A673 (cell line): ENCODE data around the gene RASSF8. TPM values are rescaled to one million over a fixed set of nuclear protein-coding genes. Genes with fewer than 3 reads are reported as not detected.

Experiments used
- BruUV-seq: library from RNA; stranded (reverse); fragments of 400-500 nt; replicated peaks from 2 replicates; lab custom pipeline; 2021; lab: Mats Ljungman, UMichigan
- CTCF ChIA-PET: fragments of 300-600 bp; sonication (Branson Sonifier 250); formaldehyde crosslinking; loops from one replicate; lab custom pipeline; 2022; ENCODE audit warnings: antibody characterized with exemption; lab: Charles Lee
- POLR2A ChIA-PET: fragments of 300-600 bp; sonication (Branson Sonifier 250); formaldehyde crosslinking; loops from one replicate; lab custom pipeline; 2022; ENCODE audit warnings: antibody characterized with exemption; ENCODE audit not compliant: low non-redundant PET; lab: Charles Lee
- DNase-seq: peaks from one replicate; pipeline ENCODE4 v3.0.0-alpha.2; 2015; ENCODE audit warnings: low spot score
- H3K27ac ChIP-seq: fragments of 200-600 bp; sonication (generic); 2 replicates; pipeline ENCODE4 v1.5.1; 2016; ENCODE audit warnings: mixed run types, low read depth, mild to moderate bottlenecking, mixed read lengths, antibody characterized with exemption, low read length; ENCODE audit not compliant: poor library complexity, severe bottlenecking
- H3K27me3 ChIP-seq: fragments of 200-600 bp; sonication (generic); replicated peaks from 2 replicates; pipeline ENCODE4 v1.6.1; 2017; ENCODE audit warnings: mixed run types, low read depth, mild to moderate bottlenecking, mixed read lengths, antibody characterized with exemption, low read length; ENCODE audit not compliant: insufficient read depth, poor library complexity
- H3K36me3 ChIP-seq: fragments of 200-600 bp; sonication (generic); 2 replicates; pipeline ENCODE4 v1.6.1; 2016; ENCODE audit warnings: mixed run types, mild to moderate bottlenecking, mixed read lengths, antibody characterized with exemption, low read length; ENCODE audit not compliant: insufficient read depth, poor library complexity, severe bottlenecking
- H3K4me1 ChIP-seq: fragments of 200-600 bp; sonication (generic); 2 replicates; pipeline ENCODE4 v1.6.1; 2017; ENCODE audit warnings: mixed run types, mild to moderate bottlenecking, mixed read lengths, antibody characterized with exemption, low read length; ENCODE audit not compliant: insufficient read depth, poor library complexity, severe bottlenecking
- H3K4me3 ChIP-seq: fragments of 200-600 bp; sonication (generic); 2 replicates; pipeline ENCODE4 v1.5.1; 2016; ENCODE audit warnings: low read depth, mixed run types, mild to moderate bottlenecking, mixed read lengths, low read length; ENCODE audit not compliant: poor library complexity, severe bottlenecking
- H3K9me3 ChIP-seq: fragments of 200-600 bp; sonication (generic); 2 replicates; pipeline ENCODE4 v1.6.1; 2016; ENCODE audit warnings: mixed run types, low read depth, mild to moderate bottlenecking, mixed read lengths, antibody characterized with exemption, low read length; ENCODE audit not compliant: poor library complexity, severe bottlenecking
- CTCF ChIP-seq: fragments of 300-800, 200-600 bp; sonication (generic); conservative IDR thresholded peaks from 2 replicates; pipeline ENCODE4 v1.5.1; 2017; ENCODE audit warnings: low read depth, mild to moderate bottlenecking, antibody characterized with exemption, low read length, moderate library complexity, mixed read lengths
- EZH2 ChIP-seq: fragments of 200-600 bp; sonication (generic); IDR thresholded peaks from 2 replicates; pipeline ENCODE4 v1.6.1; 2017; ENCODE audit warnings: borderline replicate concordance, low read depth, mild to moderate bottlenecking, mixed read lengths, antibody characterized with exemption, low read length; ENCODE audit not compliant: poor library complexity, severe bottlenecking
- intact Hi-C: fragments of 100-400 bp; cut with micrococcal nuclease; formaldehyde crosslinking; loops from one replicate; pipeline ENCODE4 v1.10.0; 2022; ENCODE audit not compliant: unreplicated experiment
- total RNA-seq: library from RNA; stranded (reverse); gene quantifications from 2 replicates; pipeline ENCODE4 v1.2.3, GENCODE V29; 2021

Gene RASSF8
- total RNA-seq, 1 experiment from 2014 or later: 23.1 TPM

- H3K36me3 ChIP-seq: no peaks in the 10 kb centered on the region
- no peaks in the 10 kb centered on the region for H3K27me3 ChIP-seq
- TF ChIP-seq EZH2 (no peak), CTCF (no peak)
- DNase-seq: no peak
- no TSS peak for BruUV-seq
- peaks cover 23% of the 10 kb centered on the region for H3K4me1 ChIP-seq
- intact Hi-C loops: no loop called here
- H3K4me3 ChIP-seq: no peak overlapping the region
- no peak overlapping the region for H3K27ac ChIP-seq
- ChIA-PET POLR2A (no interaction called here), CTCF (no interaction called here)
- H3K9me3 ChIP-seq: no peaks in the 10 kb centered on the region
These were observed 33.7 kb downstream of the RASSF8 start for GRCh38 chr12:25992026-25992782.

- ChIA-PET POLR2A (no interaction called here), CTCF (no interaction called here)
- intact Hi-C loops: no loop called here
- H3K27ac ChIP-seq: no peak overlapping the region
- H3K27me3 ChIP-seq: no peaks in the 10 kb centered on the region
- no peak for DNase-seq
- BruUV-seq: no TSS peak
- no peaks in the 10 kb centered on the region for H3K36me3 ChIP-seq
- no peaks in the 10 kb centered on the region for H3K9me3 ChIP-seq
- TF ChIP-seq CTCF (no peak), EZH2 (no peak)
- H3K4me1 ChIP-seq: peaks cover 36% of the 10 kb centered on the region
- H3K4me3 ChIP-seq: no peak overlapping the region
These were observed 35.6 kb downstream of the RASSF8 start for GRCh38 chr12:25993901-25994651.

DNA sequence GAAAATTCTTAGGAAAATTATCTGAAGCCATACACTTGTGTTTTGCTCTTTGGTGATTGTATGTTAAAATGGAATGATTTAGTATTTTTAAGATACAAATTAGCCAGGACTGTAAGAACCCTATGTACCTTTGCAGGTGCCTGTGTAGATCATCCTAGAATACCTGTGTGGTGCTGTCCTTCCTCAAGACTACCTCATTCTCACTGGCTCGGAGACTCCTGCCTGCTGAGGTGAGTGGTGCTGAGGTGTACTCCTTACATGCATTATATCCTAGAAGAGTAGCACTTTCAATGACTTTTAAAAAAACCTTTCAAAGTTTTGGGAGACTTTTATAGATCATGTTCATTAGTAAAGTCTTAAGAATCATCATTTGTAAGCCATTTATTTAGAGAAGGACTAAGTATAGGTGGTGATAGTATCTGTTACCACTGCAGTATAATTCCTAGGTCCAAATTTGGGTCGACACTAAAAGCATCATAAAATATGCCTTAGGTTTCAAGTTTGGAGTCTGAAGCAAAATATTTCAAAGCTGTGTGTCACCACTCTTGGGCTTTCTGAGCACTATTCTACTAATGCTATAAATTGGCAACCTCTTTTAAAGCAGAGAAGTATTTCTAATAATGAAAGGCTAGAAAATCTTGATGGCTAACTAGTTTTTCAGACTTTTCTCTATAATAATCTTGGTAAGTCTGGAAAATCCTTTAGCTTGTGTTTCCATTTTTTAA lies 36.6 kb downstream of the RASSF8 start:
- DNase-seq: no peak
- H3K9me3 ChIP-seq: no peaks in the 10 kb centered on the region
- intact Hi-C loops: no loop called here
- no peak overlapping the region for H3K4me3 ChIP-seq
- TF ChIP-seq EZH2 (no peak), CTCF (no peak)
- no peak overlapping the region for H3K27ac ChIP-seq
- CTCF ChIA-PET: no interaction called here
- BruUV-seq: no TSS peak
- H3K36me3 ChIP-seq: no peaks in the 10 kb centered on the region
- peaks cover 40% of the 10 kb centered on the region for H3K4me1 ChIP-seq
- POLR2A ChIA-PET: no interaction called here
- H3K27me3 ChIP-seq: no peaks in the 10 kb centered on the region
